ENCODE data around the gene HOXA5. TPM values are rescaled to one million over a fixed set of nuclear protein-coding genes. Genes with fewer than 3 reads are reported as not detected.

The HOXA5 gene
- total RNA-seq, 4 donors from 2014 or later, result 10.7 to 61.0 (median 18.9) TPM

DNA sequence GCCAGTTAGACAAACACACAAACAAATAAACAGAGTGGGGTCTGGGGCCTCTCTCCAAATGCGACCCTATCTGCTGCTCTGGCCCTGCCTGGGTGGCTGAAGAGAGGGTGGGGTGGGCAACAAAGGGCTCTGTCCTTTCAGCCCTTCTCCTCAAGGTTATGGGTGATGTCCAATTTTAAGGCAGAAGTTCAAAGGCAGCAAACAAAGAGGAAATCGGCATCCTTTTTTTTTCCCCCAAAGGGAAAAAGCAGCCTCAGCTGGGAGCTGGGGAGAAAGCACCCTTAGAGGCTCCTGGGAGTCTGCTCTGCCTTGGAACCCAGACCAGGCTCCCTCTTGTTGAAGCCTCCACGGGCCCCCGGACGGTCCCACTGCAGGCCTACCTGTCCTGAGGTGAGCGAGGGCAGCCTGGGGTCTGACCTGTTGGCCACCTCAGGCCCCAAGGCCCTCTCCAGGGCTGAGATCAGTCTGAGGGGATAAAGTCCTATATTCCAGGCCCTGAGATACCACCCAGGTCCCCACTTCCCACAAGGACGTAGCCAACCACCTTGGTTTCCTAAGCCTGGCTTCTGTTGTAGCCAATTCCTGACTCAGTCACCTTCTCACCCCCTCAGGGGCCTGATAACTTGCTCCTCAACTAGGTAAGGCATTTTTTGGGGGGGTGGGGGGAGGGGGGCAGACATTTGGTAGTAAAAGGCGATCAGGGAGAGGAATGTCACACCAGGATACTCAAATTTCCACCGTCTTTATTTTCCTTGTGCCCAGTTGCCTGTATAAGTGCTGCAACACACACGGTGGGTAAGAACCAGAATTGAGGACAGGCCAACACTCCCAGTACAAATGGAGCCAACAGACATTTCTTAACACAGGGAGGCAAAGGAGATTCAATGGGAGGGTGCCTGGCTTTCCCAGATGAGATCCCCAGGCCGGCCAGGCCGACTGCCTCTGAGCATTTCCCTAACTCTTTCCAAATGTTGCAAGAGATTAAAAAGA, 37.2 kb upstream of the HOXA5 start:
- Histone ChIP-seq H3K36me3 (no peaks in the 10 kb centered on the region), H3K27ac (peak overlapping the region; percentile 94 to 96), H3K4me3 (peak overlapping the region; percentile 66 to 79), H3K9me3 (no peaks in the 10 kb centered on the region), H3K27me3 (no peaks in the 10 kb centered on the region), H3K4me1 (no peaks in the 10 kb centered on the region)
- peak; percentile 51 to 62 for DNase-seq
- intact Hi-C loops (cut with DNase I; ENCODE audit: low total_unique reads), result loop anchor here (5.0 kb wide), 1 partner anchor 1323 kb away; no protein-coding TSS in a partner anchor
- TF ChIP-seq POLR2A (IDR thresholded peaks at IDR 0.05), result peak; percentile 10 to 12
- TF ChIP-seq, protein P1, sequence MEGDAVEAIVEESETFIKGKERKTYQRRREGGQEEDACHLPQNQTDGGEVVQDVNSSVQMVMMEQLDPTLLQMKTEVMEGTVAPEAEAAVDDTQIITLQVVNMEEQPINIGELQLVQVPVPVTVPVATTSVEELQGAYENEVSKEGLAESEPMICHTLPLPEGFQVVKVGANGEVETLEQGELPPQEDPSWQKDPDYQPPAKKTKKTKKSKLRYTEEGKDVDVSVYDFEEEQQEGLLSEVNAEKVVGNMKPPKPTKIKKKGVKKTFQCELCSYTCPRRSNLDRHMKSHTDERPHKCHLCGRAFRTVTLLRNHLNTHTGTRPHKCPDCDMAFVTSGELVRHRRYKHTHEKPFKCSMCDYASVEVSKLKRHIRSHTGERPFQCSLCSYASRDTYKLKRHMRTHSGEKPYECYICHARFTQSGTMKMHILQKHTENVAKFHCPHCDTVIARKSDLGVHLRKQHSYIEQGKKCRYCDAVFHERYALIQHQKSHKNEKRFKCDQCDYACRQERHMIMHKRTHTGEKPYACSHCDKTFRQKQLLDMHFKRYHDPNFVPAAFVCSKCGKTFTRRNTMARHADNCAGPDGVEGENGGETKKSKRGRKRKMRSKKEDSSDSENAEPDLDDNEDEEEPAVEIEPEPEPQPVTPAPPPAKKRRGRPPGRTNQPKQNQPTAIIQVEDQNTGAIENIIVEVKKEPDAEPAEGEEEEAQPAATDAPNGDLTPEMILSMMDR (IDR thresholded peaks at IDR 0.05), result no peak

DNA sequence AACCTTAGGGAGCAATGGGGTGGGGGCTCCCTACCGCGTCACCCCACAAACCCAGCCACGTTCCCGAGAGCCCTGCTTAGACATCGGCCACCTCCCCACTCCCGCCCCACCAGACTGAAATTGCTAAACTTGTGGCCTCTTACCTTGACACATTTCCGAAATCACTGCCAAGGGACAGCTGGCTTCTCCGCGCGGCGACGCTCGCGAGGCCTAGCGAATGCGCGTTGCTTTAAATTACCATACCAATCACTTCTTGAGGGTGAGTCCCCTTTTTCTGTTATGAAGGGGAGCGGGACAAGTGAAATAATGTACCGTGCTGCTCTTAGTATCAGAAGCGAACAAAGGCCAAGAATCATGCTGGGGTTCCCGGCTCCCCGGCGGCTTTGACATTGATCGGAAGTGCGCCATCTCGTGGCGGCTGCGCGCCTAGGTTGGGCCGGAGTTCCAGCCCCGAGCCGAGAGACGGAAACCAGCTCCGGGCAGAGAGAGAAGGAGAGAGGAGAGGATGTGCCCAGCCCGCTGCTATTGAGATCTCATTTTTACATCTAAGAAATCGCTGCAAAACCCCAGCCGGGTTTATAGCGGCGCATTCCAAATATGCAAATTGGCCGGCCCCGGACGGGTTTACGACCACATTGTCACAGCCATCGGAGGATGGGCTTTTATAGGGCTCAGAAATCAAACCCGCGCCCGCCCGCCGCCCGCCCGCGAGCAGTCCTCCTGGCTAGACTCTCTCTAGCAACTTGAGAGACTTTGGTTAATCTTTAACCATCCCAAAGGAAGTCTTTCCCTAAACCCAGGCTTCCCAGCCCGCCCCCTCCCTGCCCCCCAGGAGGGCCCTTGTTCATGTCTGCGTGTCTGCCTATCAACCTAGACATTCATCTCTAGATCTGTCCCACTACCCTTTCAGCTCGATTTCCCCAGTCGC, 36.3 kb upstream of the HOXA5 start:
- peak; percentile 86 to 90 for DNase-seq
- intact Hi-C loops (cut with DNase I; ENCODE audit: low total_unique reads), result loop anchor here (5.0 kb wide), 1 partner anchor 1322 kb away; no protein-coding TSS in a partner anchor
- peak overlapping the region; percentile 58 to 66 for H3K4me3 ChIP-seq
- TF ChIP-seq, protein P1 (IDR thresholded peaks at IDR 0.05), result peak; percentile 68 to 94 (median 84)
- TF ChIP-seq POLR2A (IDR thresholded peaks at IDR 0.05), result peak in 1 of 2 donors; percentile 52
- peak overlapping the region; percentile 94 to 96 for H3K27ac ChIP-seq
- H3K4me1 ChIP-seq, result no peaks in the 10 kb centered on the region
- no peaks in the 10 kb centered on the region for H3K27me3 ChIP-seq
- H3K9me3 ChIP-seq, result no peaks in the 10 kb centered on the region
- H3K36me3 ChIP-seq, result no peaks in the 10 kb centered on the region

DNA sequence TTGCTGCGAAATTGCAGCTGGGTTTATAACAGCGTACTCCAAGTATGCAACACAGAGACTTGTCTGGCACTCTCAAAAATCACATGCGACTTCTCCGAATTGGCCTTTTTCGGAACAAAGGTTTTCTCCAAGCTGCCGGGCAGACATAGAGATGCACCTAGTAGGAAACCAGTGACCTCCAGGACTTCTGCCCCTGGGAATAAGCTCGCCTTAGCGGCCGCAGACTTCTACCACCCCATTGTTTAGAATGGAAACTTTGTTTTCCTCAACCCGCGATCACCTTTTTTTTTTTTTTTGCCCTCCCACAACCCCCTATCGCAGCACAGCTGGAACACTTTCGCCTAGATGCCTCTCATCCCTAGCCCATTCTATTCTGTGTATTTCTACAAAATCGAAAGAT, 35.5 kb upstream of the HOXA5 start:
- TF ChIP-seq, protein P1 (IDR thresholded peaks at IDR 0.05), result no peak
- TF ChIP-seq POLR2A (IDR thresholded peaks at IDR 0.05), result no peak
- peak overlapping the region; percentile 94 to 96 for H3K27ac ChIP-seq
- intact Hi-C loops (cut with DNase I; ENCODE audit: low total_unique reads), result no loop called here
- no peaks in the 10 kb centered on the region for H3K9me3 ChIP-seq
- DNase-seq, result peak; percentile 16 to 23
- no peaks in the 10 kb centered on the region for H3K4me1 ChIP-seq
- H3K27me3 ChIP-seq, result no peaks in the 10 kb centered on the region
- H3K36me3 ChIP-seq, result no peaks in the 10 kb centered on the region
- peak overlapping the region; percentile 58 to 66 for H3K4me3 ChIP-seq

DNA sequence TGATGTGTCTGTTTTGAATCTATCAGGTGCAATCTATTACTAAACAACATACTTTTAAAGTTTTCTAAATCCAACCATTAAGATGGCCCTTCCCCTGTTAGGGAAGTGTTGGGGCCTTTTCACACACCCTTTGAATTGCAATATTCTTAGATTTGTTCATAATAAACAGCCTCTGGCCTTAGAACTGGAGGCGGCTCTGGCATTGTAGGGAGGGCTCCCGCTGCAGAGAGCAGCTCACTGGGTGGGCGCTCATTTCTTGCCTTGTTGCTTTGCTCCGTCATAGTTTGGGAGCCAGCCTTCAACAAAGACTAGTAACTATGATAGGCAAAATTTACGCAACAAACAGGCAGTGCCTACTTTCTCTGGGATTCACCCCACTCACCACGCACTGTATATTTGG, 34.9 kb upstream of the HOXA5 start:
- TF ChIP-seq POLR2A (IDR thresholded peaks at IDR 0.05), result no peak
- TF ChIP-seq, protein P1 (IDR thresholded peaks at IDR 0.05), result no peak
- peak; percentile 45 to 65 for DNase-seq
- H3K27me3 ChIP-seq, result no peaks in the 10 kb centered on the region
- intact Hi-C loops (cut with DNase I; ENCODE audit: low total_unique reads), result no loop called here
- peak overlapping the region; percentile 58 to 66 for H3K4me3 ChIP-seq
- no peaks in the 10 kb centered on the region for H3K36me3 ChIP-seq
- H3K4me1 ChIP-seq, result no peaks in the 10 kb centered on the region
- H3K9me3 ChIP-seq, result no peaks in the 10 kb centered on the region
- peak overlapping the region; percentile 94 to 96 for H3K27ac ChIP-seq
